HG02852 (cell line): ENCODE measurements around the gene ZNF664.

Source experiments
- ATAC-seq: cut with Tn5 transposase; IDR thresholded peaks from one replicate; pipeline ENCODE4 v1.9.1; 2021; ENCODE audit warnings: mild to moderate bottlenecking, moderate library complexity; ENCODE audit not compliant: unreplicated experiment

ZNF664 gene

DNA sequence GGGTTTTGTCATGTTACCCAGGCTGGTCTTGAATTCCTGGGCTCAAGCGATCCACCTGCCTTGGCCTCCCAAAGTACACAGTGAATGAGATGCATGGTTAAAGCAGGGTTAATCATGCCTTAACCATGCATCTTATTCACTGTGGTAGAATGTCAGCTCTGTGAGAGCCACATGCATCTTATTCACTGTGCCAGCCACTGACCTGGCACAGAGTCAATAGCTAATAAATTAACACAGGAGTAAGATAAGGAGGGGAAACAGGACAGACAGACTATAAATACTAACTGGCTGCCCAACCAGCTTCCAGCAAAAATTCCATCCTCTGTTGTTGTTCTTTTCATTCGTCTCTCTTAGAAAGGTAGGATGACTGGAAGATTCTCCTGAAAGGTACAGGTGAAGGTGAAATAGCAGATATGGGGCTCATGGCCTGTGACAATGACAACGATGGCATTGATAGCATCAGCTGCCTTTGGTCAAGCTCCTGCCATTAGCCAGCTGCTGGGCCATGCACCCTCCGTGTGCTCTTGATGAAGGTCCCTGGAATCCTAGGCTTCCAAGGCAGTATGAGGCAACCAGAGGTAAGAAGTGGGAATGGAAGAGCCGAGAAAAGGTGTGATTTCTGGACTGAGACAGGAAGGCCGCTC is 76.6 kb downstream of the ZNF664 start:
- ATAC-seq: no peak

- ATAC-seq: no peak
Observed at GRCh38 chr12:124053851-124054250, 80.8 kb downstream of the ZNF664 start.

DNA sequence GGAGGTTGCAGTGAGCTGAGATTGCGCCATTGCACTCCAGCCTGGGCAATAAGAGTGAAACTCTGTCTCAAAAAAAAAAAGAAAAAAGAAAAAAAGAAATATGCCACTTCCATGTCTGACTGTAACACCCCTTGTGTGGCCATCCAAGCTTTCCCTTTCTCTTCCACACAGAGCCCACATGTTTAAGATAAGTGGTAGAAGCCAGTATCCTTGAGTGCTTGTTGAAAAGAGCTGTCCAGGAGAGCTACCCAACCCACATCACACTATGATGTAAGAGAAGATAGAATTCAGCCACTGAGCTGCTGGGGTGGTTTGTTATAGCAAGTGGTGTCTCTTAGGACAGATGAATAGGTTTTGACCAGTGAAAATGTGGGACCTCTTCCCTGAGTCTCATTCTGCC is 82.1 kb downstream of the ZNF664 start:
- ATAC-seq: no peak

DNA sequence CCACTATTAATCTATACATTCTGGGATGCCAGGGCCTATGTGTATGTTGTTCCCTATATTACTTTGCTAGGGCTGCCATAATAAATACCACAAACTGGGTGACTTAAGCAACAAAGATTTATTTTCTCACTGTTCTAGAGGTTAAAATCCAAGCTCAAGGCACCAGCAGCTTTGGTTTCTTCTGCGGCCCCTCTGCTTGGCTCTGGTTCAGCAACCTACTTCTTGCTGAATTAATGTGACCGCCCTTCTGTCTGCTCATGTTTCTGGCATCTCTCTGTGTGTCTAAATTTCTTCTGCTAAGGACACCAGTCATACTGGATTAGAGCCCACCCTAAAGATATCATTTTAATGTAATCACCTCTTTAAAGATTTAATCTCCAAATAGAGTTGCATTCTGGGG is 84.7 kb downstream of the ZNF664 start:
- no peak for ATAC-seq

DNA sequence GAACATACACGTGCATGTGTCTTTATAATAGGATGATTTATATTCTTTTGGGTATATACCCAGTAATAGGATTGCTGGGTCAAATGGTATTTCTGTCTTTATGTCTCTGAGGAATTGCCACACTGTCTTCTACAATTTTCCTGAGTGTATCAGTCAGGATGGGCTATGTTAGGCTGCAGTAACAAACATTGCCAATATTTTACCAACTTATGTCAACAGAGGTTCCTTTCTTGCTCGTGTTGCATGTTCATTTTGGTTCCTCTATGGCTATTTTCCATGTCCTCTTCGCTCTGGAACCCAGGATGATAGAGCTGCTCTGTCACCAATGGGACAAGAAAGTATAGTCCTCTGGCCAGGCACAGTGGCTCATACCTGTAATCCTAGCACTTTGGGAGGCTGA is 86.7 kb downstream of the ZNF664 start:
- no peak for ATAC-seq
